ENCODE measurements around the gene ANTXR2. TPM values are rescaled to one million over a fixed set of nuclear protein-coding genes. Genes with fewer than 3 reads are reported as not detected.

ANTXR2 gene
- polyA plus RNA-seq, 4 donors, result 3.6 to 41.7 (median 10.5) TPM

DNA sequence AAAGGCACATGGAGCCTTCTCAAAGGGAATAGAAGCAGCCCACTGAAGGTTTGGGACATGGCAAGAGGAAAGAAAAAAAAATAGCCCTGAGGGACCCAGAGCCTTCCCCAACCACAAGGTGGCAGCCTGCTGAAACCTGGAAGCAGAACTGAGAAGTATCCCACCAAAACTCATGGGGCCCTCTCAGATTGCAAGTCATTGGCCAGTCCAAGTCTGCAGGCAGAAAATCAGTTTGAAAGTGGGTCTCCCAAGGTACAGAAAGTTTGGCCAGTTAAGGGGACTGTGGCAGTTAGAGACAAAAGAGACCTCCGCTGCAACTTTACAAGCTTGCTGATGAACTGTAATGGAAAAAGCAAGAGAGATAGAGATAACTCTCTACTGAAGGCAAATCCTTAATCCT is 155.8 kb downstream of the ANTXR2 start:
- Histone ChIP-seq H3K4me3 (ENCODE audit: low read depth in 1 of 3, low read length in 3 of 3) (no peak overlapping the region), H3K27ac (ENCODE audit: low read depth in 1 of 3, low read length in 2 of 3) (no peak overlapping the region), H3K4me1 (ENCODE audit: control insufficient read depth in 3 of 3, insufficient read depth in 2 of 3, low read depth in 1 of 3, low read length in 2 of 3) (no peaks in the 10 kb centered on the region), H3K9me3 (ENCODE audit: control insufficient read depth in 2 of 2, insufficient read depth in 1 of 2, low read depth in 1 of 2, low read length in 1 of 2) (no peaks in the 10 kb centered on the region), H3K36me3 (ENCODE audit: control insufficient read depth in 3 of 3, insufficient read depth in 2 of 3, low read depth in 1 of 3, low read length in 3 of 3) (no peaks in the 10 kb centered on the region), H3K27me3 (ENCODE audit: control insufficient read depth in 3 of 3, insufficient read depth in 3 of 3, low read length in 3 of 3) (no peaks in the 10 kb centered on the region)
- 95 to 100% (median 97%) methylated on average over 1 of the region's 1 CpG for WGBS, 3 donors
- peak; percentile 31 to 46 for DNase-seq
- no peak for FAIRE-seq

GRCh38 chr4:79915246-79915645 is 157.8 kb downstream of the ANTXR2 start:
- no peak for FAIRE-seq
- Histone ChIP-seq H3K27me3 (ENCODE audit: control insufficient read depth in 3 of 3, insufficient read depth in 3 of 3, low read length in 3 of 3) (no peaks in the 10 kb centered on the region), H3K36me3 (ENCODE audit: control insufficient read depth in 3 of 3, insufficient read depth in 2 of 3, low read depth in 1 of 3, low read length in 3 of 3) (no peaks in the 10 kb centered on the region), H3K27ac (ENCODE audit: low read depth in 1 of 3, low read length in 2 of 3) (no peak overlapping the region), H3K4me1 (ENCODE audit: control insufficient read depth in 3 of 3, insufficient read depth in 2 of 3, low read depth in 1 of 3, low read length in 2 of 3) (no peaks in the 10 kb centered on the region), H3K4me3 (ENCODE audit: low read depth in 1 of 3, low read length in 3 of 3) (no peak overlapping the region), H3K9me3 (ENCODE audit: control insufficient read depth in 2 of 2, insufficient read depth in 1 of 2, low read depth in 1 of 2, low read length in 1 of 2) (no peaks in the 10 kb centered on the region)
- DNase-seq, result no peak
- WGBS, 3 donors, result 78 to 96% (median 96%) methylated on average over 3 of the region's 3 CpGs

GRCh38 chr4:79913581-79913980 is 159.4 kb downstream of the ANTXR2 start:
- 24 to 39% (median 36%) methylated on average over 1 of the region's 1 CpG for WGBS, 3 donors
- no peak overlapping the region for H3K4me3 ChIP-seq (ENCODE audit: low read depth in 1 of 3, low read length in 3 of 3)
- no peaks in the 10 kb centered on the region for H3K9me3 ChIP-seq (ENCODE audit: control insufficient read depth in 2 of 2, insufficient read depth in 1 of 2, low read depth in 1 of 2, low read length in 1 of 2)
- H3K36me3 ChIP-seq (ENCODE audit: control insufficient read depth in 3 of 3, insufficient read depth in 2 of 3, low read depth in 1 of 3, low read length in 3 of 3), result no peaks in the 10 kb centered on the region
- FAIRE-seq (no peak), DNase-seq (peak in 1 of 2 donors; percentile 5)
- no peak overlapping the region for H3K27ac ChIP-seq (ENCODE audit: low read depth in 1 of 3, low read length in 2 of 3)
- H3K27me3 ChIP-seq (ENCODE audit: control insufficient read depth in 3 of 3, insufficient read depth in 3 of 3, low read length in 3 of 3), result no peaks in the 10 kb centered on the region
- H3K4me1 ChIP-seq (ENCODE audit: control insufficient read depth in 3 of 3, insufficient read depth in 2 of 3, low read depth in 1 of 3, low read length in 2 of 3), result no peaks in the 10 kb centered on the region

DNA sequence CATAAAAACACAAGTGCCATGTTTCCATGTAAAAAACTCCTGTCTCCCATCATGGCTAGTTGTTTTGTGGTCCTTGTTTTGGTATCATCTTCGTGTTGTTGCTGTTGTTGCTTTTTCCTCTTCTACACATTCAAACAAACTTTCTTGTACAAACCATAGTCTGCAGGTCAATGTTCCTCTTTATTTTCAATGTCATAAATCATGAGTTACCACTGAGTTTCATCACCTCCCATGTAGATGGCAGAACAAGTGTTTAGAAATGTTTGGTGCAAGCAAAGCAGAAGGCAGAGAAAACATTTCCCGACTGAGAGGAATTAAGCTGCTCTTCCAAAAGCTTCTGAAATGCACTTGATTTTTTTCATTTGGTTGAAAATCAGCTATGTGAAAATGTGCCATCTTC is 166.0 kb downstream of the ANTXR2 start:
- FAIRE-seq, result no peak
- Histone ChIP-seq H3K27ac (ENCODE audit: low read depth in 1 of 3, low read length in 2 of 3) (no peak overlapping the region), H3K36me3 (ENCODE audit: control insufficient read depth in 3 of 3, insufficient read depth in 2 of 3, low read depth in 1 of 3, low read length in 3 of 3) (peaks cover 0 to 2% (median 0%) of the 10 kb centered on the region in 3 donors), H3K4me1 (ENCODE audit: control insufficient read depth in 3 of 3, insufficient read depth in 2 of 3, low read depth in 1 of 3, low read length in 2 of 3) (no peaks in the 10 kb centered on the region), H3K9me3 (ENCODE audit: control insufficient read depth in 2 of 2, insufficient read depth in 1 of 2, low read depth in 1 of 2, low read length in 1 of 2) (no peaks in the 10 kb centered on the region), H3K4me3 (ENCODE audit: low read depth in 1 of 3, low read length in 3 of 3) (no peak overlapping the region), H3K27me3 (ENCODE audit: control insufficient read depth in 3 of 3, insufficient read depth in 3 of 3, low read length in 3 of 3) (no peaks in the 10 kb centered on the region)
- WGBS, 3 donors, result 78 to 90% (median 83%) methylated on average over 2 of the region's 2 CpGs
- no peak for DNase-seq

DNA sequence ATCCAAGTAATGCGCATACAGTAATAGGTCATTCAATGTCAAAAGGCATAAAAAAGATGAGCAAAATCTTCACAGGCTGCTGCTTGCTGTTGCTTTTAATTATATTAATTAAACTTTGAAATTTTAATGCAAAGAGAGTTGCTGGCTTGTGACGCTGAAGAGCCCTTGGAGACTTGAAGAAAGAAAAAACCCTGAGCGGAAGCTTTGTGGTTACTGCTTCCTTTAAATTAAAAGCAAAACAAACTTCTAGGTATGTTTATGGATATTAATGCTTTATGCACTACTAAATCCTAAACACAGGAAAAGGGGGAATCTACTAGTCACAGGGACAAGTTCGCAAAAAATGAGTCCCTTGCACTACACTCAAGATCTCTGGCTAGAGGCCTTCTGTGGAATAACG is 166.7 kb downstream of the ANTXR2 start:
- Histone ChIP-seq H3K27ac (ENCODE audit: low read depth in 1 of 3, low read length in 2 of 3) (no peak overlapping the region), H3K4me1 (ENCODE audit: control insufficient read depth in 3 of 3, insufficient read depth in 2 of 3, low read depth in 1 of 3, low read length in 2 of 3) (no peaks in the 10 kb centered on the region), H3K4me3 (ENCODE audit: low read depth in 1 of 3, low read length in 3 of 3) (no peak overlapping the region), H3K27me3 (ENCODE audit: control insufficient read depth in 3 of 3, insufficient read depth in 3 of 3, low read length in 3 of 3) (no peaks in the 10 kb centered on the region), H3K9me3 (ENCODE audit: control insufficient read depth in 2 of 2, insufficient read depth in 1 of 2, low read depth in 1 of 2, low read length in 1 of 2) (no peaks in the 10 kb centered on the region), H3K36me3 (ENCODE audit: control insufficient read depth in 3 of 3, insufficient read depth in 2 of 3, low read depth in 1 of 3, low read length in 3 of 3) (peaks cover 0 to 2% (median 0%) of the 10 kb centered on the region in 3 donors)
- WGBS, 3 donors, result 89 to 96% (median 91%) methylated on average over 5 of the region's 5 CpGs
- FAIRE-seq (no peak), DNase-seq (no peak)

DNA sequence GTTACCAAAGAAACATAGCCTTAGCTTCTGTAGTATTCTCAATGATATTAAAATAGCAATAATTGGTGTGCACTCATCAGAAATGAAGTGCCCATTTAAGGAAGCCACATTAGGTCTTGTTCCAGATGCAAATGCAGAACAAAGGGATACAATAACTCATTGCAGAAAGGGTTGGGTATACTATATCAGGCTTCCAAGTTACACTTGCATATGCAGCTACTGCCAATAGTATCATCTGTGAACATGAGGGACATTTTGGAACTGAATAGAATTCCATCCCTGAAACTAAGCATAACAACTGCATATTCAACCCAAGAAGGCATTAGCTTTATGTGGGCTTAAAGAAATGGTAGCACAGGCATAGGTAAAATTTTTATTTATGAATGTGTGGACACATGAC is 167.8 kb downstream of the ANTXR2 start:
- no peak for FAIRE-seq

GRCh38 chr4:79904331-79904730 is 168.7 kb downstream of the ANTXR2 start:
- Histone ChIP-seq H3K9me3 (ENCODE audit: control insufficient read depth in 2 of 2, insufficient read depth in 1 of 2, low read depth in 1 of 2, low read length in 1 of 2) (no peaks in the 10 kb centered on the region), H3K27me3 (ENCODE audit: control insufficient read depth in 3 of 3, insufficient read depth in 3 of 3, low read length in 3 of 3) (no peaks in the 10 kb centered on the region), H3K4me3 (ENCODE audit: low read depth in 1 of 3, low read length in 3 of 3) (no peak overlapping the region), H3K4me1 (ENCODE audit: control insufficient read depth in 3 of 3, insufficient read depth in 2 of 3, low read depth in 1 of 3, low read length in 2 of 3) (no peaks in the 10 kb centered on the region), H3K36me3 (ENCODE audit: control insufficient read depth in 3 of 3, insufficient read depth in 2 of 3, low read depth in 1 of 3, low read length in 3 of 3) (peaks cover 0 to 2% (median 0%) of the 10 kb centered on the region in 3 donors), H3K27ac (ENCODE audit: low read depth in 1 of 3, low read length in 2 of 3) (no peak overlapping the region)
- 83 to 95% (median 86%) methylated on average over 1 of the region's 1 CpG for WGBS, 3 donors
- no peak for FAIRE-seq
- DNase-seq, result no peak

More for the DNA sequence above, 167.8 kb downstream of the ANTXR2 start:
- H3K27me3 ChIP-seq (ENCODE audit: control insufficient read depth in 3 of 3, insufficient read depth in 3 of 3, low read length in 3 of 3), result no peaks in the 10 kb centered on the region
- H3K4me1 ChIP-seq (ENCODE audit: control insufficient read depth in 3 of 3, insufficient read depth in 2 of 3, low read depth in 1 of 3, low read length in 2 of 3), result no peaks in the 10 kb centered on the region
- H3K36me3 ChIP-seq (ENCODE audit: control insufficient read depth in 3 of 3, insufficient read depth in 2 of 3, low read depth in 1 of 3, low read length in 3 of 3), result peaks cover 0 to 2% (median 0%) of the 10 kb centered on the region in 3 donors
- DNase-seq, result no peak
- H3K27ac ChIP-seq (ENCODE audit: low read depth in 1 of 3, low read length in 2 of 3), result no peak overlapping the region
- H3K9me3 ChIP-seq (ENCODE audit: control insufficient read depth in 2 of 2, insufficient read depth in 1 of 2, low read depth in 1 of 2, low read length in 1 of 2), result no peaks in the 10 kb centered on the region
- no peak overlapping the region for H3K4me3 ChIP-seq (ENCODE audit: low read depth in 1 of 3, low read length in 3 of 3)

GRCh38 chr4:79900182-79900581 is 172.8 kb downstream of the ANTXR2 start:
- Histone ChIP-seq H3K36me3 (ENCODE audit: control insufficient read depth in 3 of 3, insufficient read depth in 2 of 3, low read depth in 1 of 3, low read length in 3 of 3) (no peaks in the 10 kb centered on the region), H3K4me1 (ENCODE audit: control insufficient read depth in 3 of 3, insufficient read depth in 2 of 3, low read depth in 1 of 3, low read length in 2 of 3) (no peaks in the 10 kb centered on the region), H3K9me3 (ENCODE audit: control insufficient read depth in 2 of 2, insufficient read depth in 1 of 2, low read depth in 1 of 2, low read length in 1 of 2) (no peaks in the 10 kb centered on the region), H3K4me3 (ENCODE audit: low read depth in 1 of 3, low read length in 3 of 3) (no peak overlapping the region), H3K27me3 (ENCODE audit: control insufficient read depth in 3 of 3, insufficient read depth in 3 of 3, low read length in 3 of 3) (no peaks in the 10 kb centered on the region), H3K27ac (ENCODE audit: low read depth in 1 of 3, low read length in 2 of 3) (no peak overlapping the region)
- FAIRE-seq, result no peak
- 40 to 76% (median 69%) methylated on average over 2 of the region's 2 CpGs for WGBS, 3 donors
- DNase-seq, result no peak

DNA sequence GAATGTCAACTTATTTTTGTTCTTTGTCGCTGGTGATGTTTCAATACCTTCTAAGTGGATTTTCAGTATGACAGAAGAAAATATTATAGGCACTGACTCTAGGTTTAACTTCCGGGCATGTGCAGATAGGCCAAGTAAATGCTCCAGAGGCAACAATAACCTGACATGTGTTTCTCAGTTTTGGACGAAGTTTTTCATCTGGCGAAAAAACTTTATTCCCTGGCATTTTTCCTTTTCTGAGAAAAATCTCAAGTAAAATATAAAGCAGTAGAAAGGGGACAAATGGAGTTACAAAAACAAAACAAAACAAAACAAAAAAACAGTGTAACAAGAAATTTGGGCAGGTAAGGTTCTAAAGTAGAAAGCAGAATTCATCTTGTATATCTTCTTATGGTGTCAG is 173.5 kb downstream of the ANTXR2 start:
- no peaks in the 10 kb centered on the region for H3K9me3 ChIP-seq (ENCODE audit: control insufficient read depth in 2 of 2, insufficient read depth in 1 of 2, low read depth in 1 of 2, low read length in 1 of 2)
- WGBS, 3 donors, result 89 to 95% (median 91%) methylated on average over 4 of the region's 4 CpGs
- no peaks in the 10 kb centered on the region for H3K4me1 ChIP-seq (ENCODE audit: control insufficient read depth in 3 of 3, insufficient read depth in 2 of 3, low read depth in 1 of 3, low read length in 2 of 3)
- DNase-seq (no peak), FAIRE-seq (no peak)
- no peak overlapping the region for H3K4me3 ChIP-seq (ENCODE audit: low read depth in 1 of 3, low read length in 3 of 3)
- no peaks in the 10 kb centered on the region for H3K36me3 ChIP-seq (ENCODE audit: control insufficient read depth in 3 of 3, insufficient read depth in 2 of 3, low read depth in 1 of 3, low read length in 3 of 3)
- no peaks in the 10 kb centered on the region for H3K27me3 ChIP-seq (ENCODE audit: control insufficient read depth in 3 of 3, insufficient read depth in 3 of 3, low read length in 3 of 3)
- H3K27ac ChIP-seq (ENCODE audit: low read depth in 1 of 3, low read length in 2 of 3), result no peak overlapping the region

All from small intestine (tissue), 7 donors.